Activated T-helper 2 cell treated with anti-CD3 and anti-CD28 coated beads, Interferon-gamma antibody, Interleukin-2, Interleukin-4, amounts not matched to agents 10 μg/mL and 5 μg/mL and 100 μg/mL, durations not matched to agents 14 hours and 24 hours and 36 hours (primary cell): Measurements from ENCODE around the gene HAUS2. TPM values are rescaled to one million over a fixed set of nuclear protein-coding genes. Genes with fewer than 3 reads are reported as not detected.

Source experiments
- DNase-seq: peaks from one replicate; pipeline ENCODE4 v3.0.0; 2021; ENCODE audit warnings: low spot score
- H3K27ac Mint-ChIP-seq: one replicate; pipeline ENCODE4 v1.8.0; 2021; ENCODE audit warnings: mixed read lengths
- H3K27me3 Mint-ChIP-seq: one replicate; pipeline ENCODE4 v1.8.0; 2021; ENCODE audit warnings: low read depth, mixed read lengths
- H3K36me3 Mint-ChIP-seq: one replicate; pipeline ENCODE4 v1.8.0; 2021; ENCODE audit warnings: low read depth, mixed read lengths
- H3K4me1 Mint-ChIP-seq: one replicate; pipeline ENCODE4 v1.8.0; 2021; ENCODE audit warnings: low read depth, mixed read lengths
- H3K4me3 Mint-ChIP-seq: one replicate; pipeline ENCODE4 v1.8.0; 2021; ENCODE audit warnings: low read depth, mild to moderate bottlenecking, moderate library complexity, mixed read lengths
- H3K9me3 Mint-ChIP-seq: one replicate; pipeline ENCODE4 v1.8.0; 2021; ENCODE audit warnings: mixed read lengths
- intact Hi-C: fragments of 100-400 bp; cut with micrococcal nuclease; formaldehyde crosslinking; loops from one replicate; pipeline ENCODE4 v1.15.1; 2023
- total RNA-seq: library from RNA; stranded (reverse); gene quantifications from 2 replicates; pipeline ENCODE4 v1.2.3, GENCODE V29; 2022

Gene HAUS2
- 42.9 and 45.5 TPM in 2 replicates for total RNA-seq

GRCh38 chr15:42548249-42549031 lies at the start of gene HAUS2, which contains the start of gene LRRC57:
TSS of gene HAUS2 (plus strand) at chr15:42548838. CDS start at chr15:42548873, 35 bp downstream.
TSS of gene LRRC57 (minus strand) at chr15:42548793. CDS start at chr15:42548434, 359 bp downstream.
- Mint-ChIP-seq H3K27ac (peak within 1 kb of the TSS; percentile 92), H3K4me3 (peak within 1 kb of the TSS; percentile 92), H3K36me3 (peaks cover 40% of the 10 kb centered on the region), H3K9me3 (no peaks in the 10 kb centered on the region), H3K27me3 (no peaks in the 10 kb centered on the region), H3K4me1 (peaks cover 36% of the 10 kb centered on the region)
- intact Hi-C loops: loop anchor here (1.0 to 2.0 kb wide), 3 partner anchors 26 to 102 kb away; partner anchors contain the start of genes STARD9 and ZNF106
- peak; percentile 84 for DNase-seq

- H3K4me1 Mint-ChIP-seq: peaks cover 42% of the 10 kb centered on the region
- H3K36me3 Mint-ChIP-seq: peaks cover 12% of the 10 kb centered on the region
Measured at GRCh38 chr15:42499858-42500609, 48.6 kb upstream of the HAUS2 start.

GRCh38 chr15:42502477-42502876 lies 46.2 kb upstream of the HAUS2 start:
- H3K36me3 Mint-ChIP-seq: peaks cover 9% of the 10 kb centered on the region
- no peak overlapping the region for H3K4me3 Mint-ChIP-seq
- H3K9me3 Mint-ChIP-seq: no peaks in the 10 kb centered on the region
- H3K27ac Mint-ChIP-seq: no peak overlapping the region
- intact Hi-C loops: no loop called here
- no peak for DNase-seq
- H3K27me3 Mint-ChIP-seq: no peaks in the 10 kb centered on the region
- peaks cover 25% of the 10 kb centered on the region for H3K4me1 Mint-ChIP-seq

More at GRCh38 chr15:42499858-42500609, 48.6 kb upstream of the HAUS2 start:
- Mint-ChIP-seq H3K27me3 (no peaks in the 10 kb centered on the region), H3K4me3 (no peak overlapping the region), H3K9me3 (no peaks in the 10 kb centered on the region), H3K27ac (no peak overlapping the region)
- DNase-seq: no peak
- intact Hi-C loops: loop anchor here (10.0 kb wide), 1 partner anchor 295 kb away; the partner anchor contains the start of gene VPS39

GRCh38 chr15:42503825-42504224 lies 44.8 kb upstream of the HAUS2 start:
- H3K27me3 Mint-ChIP-seq: no peaks in the 10 kb centered on the region
- H3K36me3 Mint-ChIP-seq: peaks cover 13% of the 10 kb centered on the region
- DNase-seq: no peak
- H3K4me1 Mint-ChIP-seq: peaks cover 12% of the 10 kb centered on the region
- intact Hi-C loops: no loop called here
- H3K27ac Mint-ChIP-seq: no peak overlapping the region
- no peaks in the 10 kb centered on the region for H3K9me3 Mint-ChIP-seq
- no peak overlapping the region for H3K4me3 Mint-ChIP-seq

GRCh38 chr15:42504631-42505030 lies 44.0 kb upstream of the HAUS2 start:
- intact Hi-C loops: no loop called here
- H3K9me3 Mint-ChIP-seq: no peaks in the 10 kb centered on the region
- no peaks in the 10 kb centered on the region for H3K27me3 Mint-ChIP-seq
- no peak overlapping the region for H3K4me3 Mint-ChIP-seq
- H3K4me1 Mint-ChIP-seq: peaks cover 8% of the 10 kb centered on the region
- no peak overlapping the region for H3K27ac Mint-ChIP-seq
- H3K36me3 Mint-ChIP-seq: peaks cover 15% of the 10 kb centered on the region
- DNase-seq: no peak

DNA sequence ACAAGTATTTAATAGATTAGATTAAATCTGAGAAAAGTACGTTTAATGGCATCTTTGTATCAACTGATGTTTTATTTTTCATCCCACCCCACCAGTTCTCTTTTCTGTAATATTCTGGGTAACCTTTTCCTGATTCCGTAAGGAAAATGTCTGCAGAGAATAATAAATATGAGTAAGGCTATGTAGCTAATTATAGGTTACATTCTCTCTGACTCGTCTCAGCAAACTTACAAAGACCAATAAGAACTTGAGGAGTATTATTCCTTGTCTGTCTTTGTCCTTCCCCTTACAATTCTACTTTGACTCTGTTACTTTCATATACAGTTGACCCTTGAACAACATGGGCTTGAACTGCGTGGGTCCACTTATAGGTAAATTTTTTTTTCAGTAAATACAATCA lies 41.1 kb upstream of the HAUS2 start:
- intact Hi-C loops: no loop called here
- DNase-seq: no peak
- no peak overlapping the region for H3K4me3 Mint-ChIP-seq
- H3K27ac Mint-ChIP-seq: no peak overlapping the region
- H3K9me3 Mint-ChIP-seq: no peaks in the 10 kb centered on the region
- H3K4me1 Mint-ChIP-seq: peaks cover 2% of the 10 kb centered on the region
- H3K27me3 Mint-ChIP-seq: no peaks in the 10 kb centered on the region
- H3K36me3 Mint-ChIP-seq: peaks cover 15% of the 10 kb centered on the region

- intact Hi-C loops: no loop called here
- no peak for DNase-seq
- Mint-ChIP-seq H3K27me3 (no peaks in the 10 kb centered on the region), H3K4me1 (peaks cover 2% of the 10 kb centered on the region), H3K4me3 (no peak overlapping the region), H3K27ac (no peak overlapping the region), H3K36me3 (peaks cover 22% of the 10 kb centered on the region), H3K9me3 (no peaks in the 10 kb centered on the region)
Measured at GRCh38 chr15:42508263-42508690, 40.4 kb upstream of the HAUS2 start.

- H3K27me3 Mint-ChIP-seq: no peaks in the 10 kb centered on the region
- peaks cover 34% of the 10 kb centered on the region for H3K36me3 Mint-ChIP-seq
- H3K4me1 Mint-ChIP-seq: peaks cover 2% of the 10 kb centered on the region
- H3K9me3 Mint-ChIP-seq: no peaks in the 10 kb centered on the region
- no peak overlapping the region for H3K27ac Mint-ChIP-seq
- DNase-seq: no peak
- intact Hi-C loops: no loop called here
- H3K4me3 Mint-ChIP-seq: no peak overlapping the region
Measured at GRCh38 chr15:42510258-42511006, 38.2 kb upstream of the HAUS2 start.

DNA sequence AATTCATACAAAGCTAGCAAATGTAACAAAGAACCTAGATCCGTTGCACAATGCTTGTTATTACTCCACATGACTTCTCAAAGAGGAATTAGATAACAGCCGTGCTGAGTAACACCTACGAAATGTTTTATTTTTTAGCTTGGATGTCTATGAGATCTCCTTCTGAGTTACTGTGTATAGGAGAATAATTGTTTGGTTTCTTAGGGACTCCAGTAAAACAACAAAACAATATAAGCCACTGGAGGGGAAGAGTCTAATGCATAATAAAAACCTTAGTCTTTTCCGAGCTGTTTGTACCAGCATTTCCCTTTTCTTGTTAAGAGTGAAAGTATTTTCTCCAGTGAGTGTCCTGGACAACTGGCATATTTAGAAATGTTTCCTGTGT lies 37.6 kb upstream of the HAUS2 start:
- peaks cover 5% of the 10 kb centered on the region for H3K4me1 Mint-ChIP-seq
- peaks cover 39% of the 10 kb centered on the region for H3K36me3 Mint-ChIP-seq
- no peaks in the 10 kb centered on the region for H3K9me3 Mint-ChIP-seq
- H3K27me3 Mint-ChIP-seq: no peaks in the 10 kb centered on the region
- H3K4me3 Mint-ChIP-seq: no peak overlapping the region
- DNase-seq: no peak
- H3K27ac Mint-ChIP-seq: no peak overlapping the region
- intact Hi-C loops: no loop called here

DNA sequence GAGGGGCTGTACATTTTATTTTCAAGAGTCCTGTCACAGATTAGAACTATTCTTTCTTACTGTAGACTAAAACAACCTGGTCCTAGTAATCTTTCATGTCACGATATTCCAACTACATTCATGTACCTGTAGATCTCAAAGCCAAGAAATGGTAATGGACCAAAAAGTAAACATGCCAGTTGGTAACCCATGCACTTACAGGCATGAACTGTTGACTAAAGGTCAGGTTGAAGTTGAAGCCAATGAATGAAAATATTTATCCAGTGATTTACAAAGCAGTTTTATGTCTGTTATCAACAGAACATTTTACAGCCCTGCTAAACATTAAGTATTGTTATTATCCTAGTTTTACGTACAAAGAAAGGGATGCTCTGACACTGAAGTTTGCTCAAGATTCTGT lies 25.3 kb upstream of the HAUS2 start:
- Mint-ChIP-seq H3K4me1 (peaks cover 2% of the 10 kb centered on the region), H3K36me3 (peaks cover 16% of the 10 kb centered on the region), H3K27me3 (no peaks in the 10 kb centered on the region), H3K4me3 (no peak overlapping the region), H3K9me3 (no peaks in the 10 kb centered on the region), H3K27ac (no peak overlapping the region)
- intact Hi-C loops: no loop called here
- DNase-seq: no peak

- Mint-ChIP-seq H3K27me3 (no peaks in the 10 kb centered on the region), H3K27ac (no peak overlapping the region), H3K4me3 (no peak overlapping the region), H3K9me3 (no peaks in the 10 kb centered on the region), H3K36me3 (peaks cover 36% of the 10 kb centered on the region), H3K4me1 (no peaks in the 10 kb centered on the region)
- DNase-seq: no peak
- intact Hi-C loops: no loop called here
Measured at GRCh38 chr15:42528970-42529369, 19.7 kb upstream of the HAUS2 start.

DNA sequence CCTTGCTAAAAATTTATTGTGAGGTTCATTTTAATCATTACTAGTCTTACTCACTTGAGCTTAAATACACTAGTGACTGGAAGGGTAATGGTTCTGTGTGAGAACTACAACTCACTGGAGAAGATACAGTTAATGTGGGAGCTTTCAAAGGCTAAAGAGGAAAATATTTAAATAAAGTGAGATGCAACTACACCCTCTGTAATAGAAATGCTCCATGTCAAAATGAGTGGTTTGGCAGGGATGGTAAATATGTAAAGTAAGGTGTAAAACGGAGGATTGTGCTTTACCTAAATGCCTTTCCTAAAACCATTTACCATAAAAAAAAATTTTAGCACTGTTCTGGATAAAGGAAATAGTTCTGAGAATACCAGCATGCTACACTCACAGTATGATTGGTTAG lies 15.4 kb upstream of the HAUS2 start:
- H3K27ac Mint-ChIP-seq: no peak overlapping the region
- H3K36me3 Mint-ChIP-seq: peaks cover 53% of the 10 kb centered on the region
- H3K9me3 Mint-ChIP-seq: no peaks in the 10 kb centered on the region
- H3K27me3 Mint-ChIP-seq: no peaks in the 10 kb centered on the region
- peaks cover 2% of the 10 kb centered on the region for H3K4me1 Mint-ChIP-seq
- no peak for DNase-seq
- intact Hi-C loops: no loop called here
- H3K4me3 Mint-ChIP-seq: no peak overlapping the region
